ENCODE results near the gene ENO1. TPM values are rescaled to one million over a fixed set of nuclear protein-coding genes. Genes with fewer than 3 reads are reported as not detected.

ENO1 gene
- total and polyA plus RNA-seq, 2 experiments from 2014 or later, result 910 to 1,831 TPM

- Histone ChIP-seq H3K9me2 (ENCODE audit: insufficient read depth) (no peaks in the 10 kb centered on the region), H3K27ac (ENCODE audit: low read depth) (no peak overlapping the region), H3K4me2 (no peak overlapping the region), H4K20me1 (replicated peaks; ENCODE audit: insufficient read depth) (no peaks in the 10 kb centered on the region), H3K79me2 (replicated peaks; ENCODE audit: insufficient read depth) (no peaks in the 10 kb centered on the region), H2AFZ (no peak overlapping the region), H3F3A (replicated peaks; ENCODE audit: low read depth) (no peaks in the 10 kb centered on the region), H3K36me3 (ENCODE audit: insufficient read depth) (no peaks in the 10 kb centered on the region), H3K4me3 (no peak overlapping the region), H3K27me3 (ENCODE audit: insufficient read depth) (no peaks in the 10 kb centered on the region), H3K4me1 (ENCODE audit: insufficient read depth) (no peaks in the 10 kb centered on the region)
- no peaks in the 10 kb centered on the region for H3K36me3 Mint-ChIP-seq (ENCODE audit: low read depth)
- TF ChIP-seq EZH2phosphoT487 (IDR thresholded peaks at IDR 0.05; ENCODE audit: unreplicated experiment) (no peak), CREB1 (CRISPR knock-in tag; IDR thresholded peaks at IDR 0.05; ENCODE audit: low read depth) (no peak), ETS1 (IDR thresholded peaks at IDR 0.05) (no peak), STAT1 (IDR thresholded peaks at IDR 0.05; ENCODE audit: unreplicated experiment) (no peak), NANOG (IDR thresholded peaks at IDR 0.05; ENCODE audit: borderline replicate concordance) (no peak), CTCF (conservative IDR thresholded peaks at IDR 0.05; ENCODE audit: low read depth in 2 of 2) (no peak), REST (IDR thresholded peaks at IDR 0.05; ENCODE audit: unreplicated experiment) (no peak), ZNF114 (CRISPR knock-in tag; IDR thresholded peaks at IDR 0.05) (no peak), POLR2AphosphoS5 (IDR thresholded peaks at IDR 0.05; ENCODE audit: low read depth) (no peak), JUNB (IDR thresholded peaks at IDR 0.05; ENCODE audit: unreplicated experiment) (no peak), ZNF331 (CRISPR knock-in tag; IDR thresholded peaks at IDR 0.05; ENCODE audit: low read depth) (no peak), EZH2 (IDR thresholded peaks at IDR 0.05; ENCODE audit: low read depth, unreplicated experiment) (no peak), ZNF462 (CRISPR knock-in tag; IDR thresholded peaks at IDR 0.05) (no peak)
- H3K9me3 Mint-ChIP-seq, result peaks cover under 1% of the 10 kb centered on the region; the same call in 1 of the 3 replicates
- DNase-seq (ENCODE audit: low spot score) (no peak), ATAC-seq (no peak)
- H3K27me3 Mint-ChIP-seq (ENCODE audit: insufficient read depth, low read depth, poor library complexity), result peaks cover 15% of the 10 kb centered on the region
- H3K4me3 Mint-ChIP-seq, result no peak overlapping the region
- no peak overlapping the region for H3K27ac Mint-ChIP-seq
- H3K4me1 Mint-ChIP-seq, result peaks cover 4% of the 10 kb centered on the region; the same call in 2 of the 3 replicates
These were observed 32.2 kb downstream of the ENO1 start for GRCh38 chr1:8846263-8846662.
